Neural crest cell (in vitro differentiated cells): ENCODE data around the gene UBE2Q1. TPM values are rescaled to one million over a fixed set of nuclear protein-coding genes. Genes with fewer than 3 reads are reported as not detected.

Experiments used
- DNase-seq: peaks from one replicate; pipeline ENCODE4 v3.0.0; 2021; ENCODE audit warnings: low read depth, mixed read lengths, low spot score
- H3K27ac Mint-ChIP-seq: one replicate; pipeline ENCODE4 v1.8.0; 2021; ENCODE audit warnings: mild to moderate bottlenecking, mixed read lengths; ENCODE audit not compliant: unreplicated experiment
- H3K27me3 Mint-ChIP-seq: 2 replicates; pipeline ENCODE4 v1.8.0; 2021; ENCODE audit warnings: low read depth, mild to moderate bottlenecking, mixed read lengths
- H3K36me3 Mint-ChIP-seq: 2 replicates; pipeline ENCODE4 v1.8.0; 2021; ENCODE audit warnings: low read depth, mild to moderate bottlenecking, mixed read lengths
- H3K4me1 Mint-ChIP-seq: 2 replicates; pipeline ENCODE4 v1.8.0; 2021; ENCODE audit warnings: mixed read lengths
- H3K4me3 Mint-ChIP-seq: one replicate; pipeline ENCODE4 v1.8.0; 2021; ENCODE audit warnings: mild to moderate bottlenecking, mixed read lengths
- H3K9me3 Mint-ChIP-seq: 2 replicates; pipeline ENCODE4 v1.8.0; 2021; ENCODE audit warnings: mixed read lengths
- total RNA-seq: library from RNA; stranded (reverse); gene quantifications from 2 replicates; pipeline ENCODE4 v1.2.1, GENCODE V29; 2021
- TF ChIP-seq, protein P1 (sequence below): fragments of 200-600 bp; sonication (generic); conservative IDR thresholded peaks from 2 replicates; pipeline ENCODE4 v1.5.0; 2021; ENCODE audit warnings: antibody characterized with exemption, mild to moderate bottlenecking

The UBE2Q1 gene
- total RNA-seq, 1 donor from 2014 or later = 94.3 TPM

DNA sequence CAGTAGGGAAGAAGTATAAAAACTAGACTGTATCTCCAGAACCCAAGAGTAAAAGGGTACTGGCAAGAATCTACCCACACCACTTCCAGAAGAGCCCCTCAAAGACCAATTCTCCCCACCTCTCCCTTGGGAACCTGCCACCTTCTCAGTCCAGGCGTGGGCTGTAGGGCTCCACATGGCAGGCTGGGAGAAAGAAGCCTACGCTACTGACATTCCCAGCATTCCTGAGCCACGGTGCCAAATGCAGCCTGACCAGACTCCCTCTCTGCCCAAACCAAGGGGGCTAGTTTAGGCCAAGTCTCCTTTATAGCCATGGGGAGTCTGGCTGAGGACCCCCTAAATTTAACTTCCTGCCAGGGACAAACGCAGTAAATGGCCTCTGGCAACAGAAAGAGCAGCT is 2.0 kb downstream of the UBE2Q1 start:
- no peaks in the 10 kb centered on the region for H3K9me3 Mint-ChIP-seq
- peak overlapping the region; percentile 88 for H3K27ac Mint-ChIP-seq
- peaks cover 3% of the 10 kb centered on the region for H3K36me3 Mint-ChIP-seq
- TF ChIP-seq, protein P1, sequence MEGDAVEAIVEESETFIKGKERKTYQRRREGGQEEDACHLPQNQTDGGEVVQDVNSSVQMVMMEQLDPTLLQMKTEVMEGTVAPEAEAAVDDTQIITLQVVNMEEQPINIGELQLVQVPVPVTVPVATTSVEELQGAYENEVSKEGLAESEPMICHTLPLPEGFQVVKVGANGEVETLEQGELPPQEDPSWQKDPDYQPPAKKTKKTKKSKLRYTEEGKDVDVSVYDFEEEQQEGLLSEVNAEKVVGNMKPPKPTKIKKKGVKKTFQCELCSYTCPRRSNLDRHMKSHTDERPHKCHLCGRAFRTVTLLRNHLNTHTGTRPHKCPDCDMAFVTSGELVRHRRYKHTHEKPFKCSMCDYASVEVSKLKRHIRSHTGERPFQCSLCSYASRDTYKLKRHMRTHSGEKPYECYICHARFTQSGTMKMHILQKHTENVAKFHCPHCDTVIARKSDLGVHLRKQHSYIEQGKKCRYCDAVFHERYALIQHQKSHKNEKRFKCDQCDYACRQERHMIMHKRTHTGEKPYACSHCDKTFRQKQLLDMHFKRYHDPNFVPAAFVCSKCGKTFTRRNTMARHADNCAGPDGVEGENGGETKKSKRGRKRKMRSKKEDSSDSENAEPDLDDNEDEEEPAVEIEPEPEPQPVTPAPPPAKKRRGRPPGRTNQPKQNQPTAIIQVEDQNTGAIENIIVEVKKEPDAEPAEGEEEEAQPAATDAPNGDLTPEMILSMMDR = no peak
- peaks cover 41% of the 10 kb centered on the region for H3K4me1 Mint-ChIP-seq
- no peaks in the 10 kb centered on the region for H3K27me3 Mint-ChIP-seq
- H3K4me3 Mint-ChIP-seq = peak overlapping the region; percentile 95
- DNase-seq = no peak

DNA sequence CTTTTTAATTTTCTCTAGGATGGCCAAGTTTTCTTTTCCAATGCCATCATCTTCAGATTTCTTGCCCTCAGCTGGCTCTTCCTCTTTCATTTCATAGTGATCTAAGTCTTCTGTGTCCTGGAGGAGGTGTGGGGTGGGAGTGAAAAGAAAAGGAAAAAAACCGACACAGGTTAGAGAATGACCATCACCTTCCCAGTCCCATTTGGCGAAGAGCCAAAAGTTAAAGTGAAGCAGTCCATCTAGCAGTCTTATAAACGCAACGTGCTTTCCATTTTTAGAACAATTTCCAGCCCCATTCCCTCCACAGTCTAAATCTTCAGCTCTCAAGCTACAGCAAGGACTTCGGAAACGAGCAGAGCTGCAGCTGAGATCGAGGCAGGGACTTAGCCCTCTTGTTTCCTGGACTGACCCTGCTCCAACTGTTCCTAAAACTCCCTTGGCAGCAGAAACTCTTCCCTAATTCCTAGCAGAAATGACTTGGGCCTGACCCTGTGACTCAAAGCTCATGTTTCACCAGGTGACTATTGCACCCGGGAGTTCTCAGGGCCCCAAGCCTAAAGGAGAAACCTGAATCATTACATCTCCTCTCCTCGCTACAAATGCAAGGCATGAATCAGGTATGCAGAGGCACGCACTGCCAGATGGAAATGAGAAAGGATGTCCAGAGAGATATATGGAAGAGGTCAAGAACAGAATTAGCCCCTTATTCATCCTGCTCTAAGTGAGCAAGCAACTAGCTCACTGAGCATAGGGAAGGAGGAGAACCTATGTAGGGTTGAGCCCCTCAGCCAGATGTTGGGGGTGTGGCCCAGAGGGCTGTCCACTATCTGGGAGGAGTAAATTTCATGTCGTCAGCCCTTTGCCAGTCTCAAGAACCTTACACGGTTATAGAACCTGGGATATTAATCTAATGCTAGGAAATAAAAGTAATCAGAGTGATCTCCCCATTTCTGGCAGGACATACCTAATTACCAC is 5.1 kb downstream of the UBE2Q1 start:
- Mint-ChIP-seq H3K4me3 (no peak overlapping the region), H3K4me1 (peaks cover 34% of the 10 kb centered on the region), H3K9me3 (no peaks in the 10 kb centered on the region)

DNA sequence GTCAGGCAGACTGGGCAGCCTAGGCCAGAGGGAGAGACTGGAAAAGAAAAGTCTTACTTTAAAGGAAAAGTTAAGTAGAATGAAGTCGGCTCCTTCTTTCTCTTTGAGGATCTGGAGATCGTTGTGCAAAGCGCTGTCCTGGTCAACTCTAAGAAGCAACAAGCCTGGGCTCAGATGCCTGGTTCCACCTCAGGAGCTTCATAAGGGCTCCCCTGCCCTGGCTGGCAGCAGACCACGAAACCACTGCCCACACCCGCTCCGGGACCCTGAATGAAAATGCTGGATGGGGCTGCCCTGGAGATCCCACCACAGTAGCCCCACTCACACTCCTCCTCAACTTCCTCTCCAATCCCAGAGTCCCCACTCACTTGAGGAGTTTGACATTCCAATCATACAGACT is 6.4 kb downstream of the UBE2Q1 start:
- H3K36me3 Mint-ChIP-seq = peaks cover 11% of the 10 kb centered on the region
- no peaks in the 10 kb centered on the region for H3K27me3 Mint-ChIP-seq
- no peak overlapping the region for H3K4me3 Mint-ChIP-seq
- TF ChIP-seq, protein P1 = no peak
- peaks cover 24% of the 10 kb centered on the region for H3K4me1 Mint-ChIP-seq
- DNase-seq = no peak
- no peaks in the 10 kb centered on the region for H3K9me3 Mint-ChIP-seq
- H3K27ac Mint-ChIP-seq = no peak overlapping the region

More for the DNA sequence above, 5.1 kb downstream of the UBE2Q1 start:
- no peak for DNase-seq
- TF ChIP-seq, protein P1 = no peak
- peaks cover 11% of the 10 kb centered on the region for H3K36me3 Mint-ChIP-seq
- no peaks in the 10 kb centered on the region for H3K27me3 Mint-ChIP-seq
- no peak overlapping the region for H3K27ac Mint-ChIP-seq

DNA sequence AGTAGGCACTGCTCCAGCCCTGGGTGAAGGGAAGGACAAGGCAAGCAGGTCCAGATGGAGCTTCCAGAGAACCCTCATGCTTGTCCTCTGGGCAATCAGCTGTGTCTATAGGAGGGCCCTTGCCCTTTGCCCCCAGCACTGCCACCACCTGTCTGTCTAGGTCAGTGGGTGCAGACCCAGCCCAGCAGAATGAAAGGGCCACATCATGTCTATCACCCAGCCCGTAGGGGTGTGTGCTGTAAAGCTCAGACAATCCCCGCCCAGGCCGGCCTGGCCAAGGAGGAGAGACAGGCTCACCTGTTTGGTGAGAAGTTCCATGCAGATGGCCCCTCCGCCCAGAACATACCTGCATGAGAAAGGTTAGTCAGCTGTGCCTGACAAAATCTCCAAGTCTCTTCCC is 7.0 kb downstream of the UBE2Q1 start:
- Mint-ChIP-seq H3K36me3 (peaks cover 11% of the 10 kb centered on the region), H3K4me3 (no peak overlapping the region), H3K27me3 (no peaks in the 10 kb centered on the region), H3K27ac (no peak overlapping the region), H3K9me3 (no peaks in the 10 kb centered on the region), H3K4me1 (peaks cover 19% of the 10 kb centered on the region)
- TF ChIP-seq, protein P1 = no peak
- DNase-seq = no peak

DNA sequence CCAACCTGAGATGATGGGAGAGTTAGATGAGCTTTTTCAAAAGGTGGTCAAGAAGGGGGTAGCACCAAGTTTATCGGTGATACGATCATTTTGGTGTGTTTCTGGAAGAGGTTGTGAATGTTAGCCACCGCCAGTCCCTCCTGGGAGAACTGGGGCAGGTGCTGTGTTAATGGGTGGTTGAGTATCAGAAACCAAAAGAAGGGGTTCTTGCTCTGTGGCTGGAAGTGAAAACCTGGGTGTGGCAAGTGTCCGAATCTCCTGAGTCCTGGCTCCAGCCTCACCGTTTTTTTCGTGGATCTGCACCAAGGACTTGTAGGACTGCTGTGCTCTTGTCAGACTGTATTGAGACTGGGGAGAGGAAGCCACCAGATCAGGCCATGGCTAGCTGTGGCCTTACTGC is 7.8 kb downstream of the UBE2Q1 start:
- no peak overlapping the region for H3K4me3 Mint-ChIP-seq
- TF ChIP-seq, protein P1 = no peak
- H3K9me3 Mint-ChIP-seq = no peaks in the 10 kb centered on the region
- peaks cover 11% of the 10 kb centered on the region for H3K36me3 Mint-ChIP-seq
- no peaks in the 10 kb centered on the region for H3K27me3 Mint-ChIP-seq
- no peak for DNase-seq
- no peak overlapping the region for H3K27ac Mint-ChIP-seq
- peaks cover 11% of the 10 kb centered on the region for H3K4me1 Mint-ChIP-seq
